ENCODE results near the gene SRRM4. TPM values are rescaled to one million over a fixed set of nuclear protein-coding genes. Genes with fewer than 3 reads are reported as not detected.

Gene SRRM4
- total RNA-seq, 1 experiment from 2014 or later = under 0.01 TPM

- no TSS peak for BruUV-seq (replicated peaks)
Observed at GRCh38 chr12:119117936-119118335, 136.6 kb downstream of the SRRM4 start.

GRCh38 chr12:119118625-119119024 is 137.3 kb downstream of the SRRM4 start:
- H3K27me3 ChIP-seq (ENCODE audit: low read length) = peaks cover 47% of the 10 kb centered on the region
- ChIA-PET POLR2A (ENCODE audit: unreplicated experiment) (no interaction called here), CTCF (no interaction called here)
- no peak for ATAC-seq
- BruUV-seq (replicated peaks) = no TSS peak
- TF ChIP-seq EZH2phosphoT487 (IDR thresholded peaks at IDR 0.05; ENCODE audit: borderline replicate concordance, low read length) = no peak
- TF ChIP-seq CTCF (conservative IDR thresholded peaks at IDR 0.05; ENCODE audit: low read depth, low read length) = no peak
- H3K36me3 ChIP-seq (ENCODE audit: low read depth, low read length) = no peaks in the 10 kb centered on the region
- no peak overlapping the region for H3K9ac ChIP-seq (ENCODE audit: low read length)
- no peak overlapping the region for H3K4me3 ChIP-seq (ENCODE audit: low read length)
- H3F3A ChIP-seq (ENCODE audit: low read length, unreplicated experiment) = no peaks in the 10 kb centered on the region
- no peak for DNase-seq
- H3K9me3 ChIP-seq (ENCODE audit: low read length) = no peaks in the 10 kb centered on the region
- H2AFZ ChIP-seq (ENCODE audit: low read length) = no peak overlapping the region
- intact Hi-C loops (cut with micrococcal nuclease) = no loop called here
- no peaks in the 10 kb centered on the region for H3K79me2 ChIP-seq (ENCODE audit: low read length)
- no peaks in the 10 kb centered on the region for H3K9me2 ChIP-seq (replicated peaks; ENCODE audit: low read length)
- no peak overlapping the region for H3K27ac ChIP-seq (ENCODE audit: low read length)
- no peaks in the 10 kb centered on the region for H4K20me1 ChIP-seq (ENCODE audit: low read length)
- H3K4me1 ChIP-seq (ENCODE audit: insufficient read depth, low read length) = no peaks in the 10 kb centered on the region
- H3K4me2 ChIP-seq (ENCODE audit: low read length) = no peak overlapping the region

More at GRCh38 chr12:119117936-119118335, 136.6 kb downstream of the SRRM4 start:
- ChIA-PET CTCF (no interaction called here), POLR2A (ENCODE audit: unreplicated experiment) (no interaction called here)
- Histone ChIP-seq H3K4me2 (ENCODE audit: low read length) (no peak overlapping the region), H3K4me3 (ENCODE audit: low read length) (no peak overlapping the region), H3K9me3 (ENCODE audit: low read length) (no peaks in the 10 kb centered on the region), H3K36me3 (ENCODE audit: low read depth, low read length) (no peaks in the 10 kb centered on the region), H3K9me2 (replicated peaks; ENCODE audit: low read length) (no peaks in the 10 kb centered on the region), H3K4me1 (ENCODE audit: insufficient read depth, low read length) (no peaks in the 10 kb centered on the region), H2AFZ (ENCODE audit: low read length) (no peak overlapping the region), H4K20me1 (ENCODE audit: low read length) (no peaks in the 10 kb centered on the region), H3K79me2 (ENCODE audit: low read length) (no peaks in the 10 kb centered on the region), H3K9ac (ENCODE audit: low read length) (no peak overlapping the region), H3K27me3 (ENCODE audit: low read length) (peaks cover 47% of the 10 kb centered on the region), H3K27ac (ENCODE audit: low read length) (no peak overlapping the region), H3F3A (ENCODE audit: low read length, unreplicated experiment) (no peaks in the 10 kb centered on the region)
- DNase-seq (no peak), ATAC-seq (no peak)
- TF ChIP-seq CTCF (conservative IDR thresholded peaks at IDR 0.05; ENCODE audit: low read depth, low read length) (no peak), EZH2phosphoT487 (IDR thresholded peaks at IDR 0.05; ENCODE audit: borderline replicate concordance, low read length) (no peak), EZH2 (IDR thresholded peaks at IDR 0.05; ENCODE audit: low read length, unreplicated experiment) (no peak)
- intact Hi-C loops (cut with micrococcal nuclease) = no loop called here

- peaks cover 51% of the 10 kb centered on the region for H3K27me3 ChIP-seq (ENCODE audit: low read length)
- H3F3A ChIP-seq (ENCODE audit: low read length, unreplicated experiment) = no peaks in the 10 kb centered on the region
- no peaks in the 10 kb centered on the region for H3K79me2 ChIP-seq (ENCODE audit: low read length)
- H3K4me3 ChIP-seq (ENCODE audit: low read length) = no peak overlapping the region
- H4K20me1 ChIP-seq (ENCODE audit: low read length) = no peaks in the 10 kb centered on the region
- TF ChIP-seq EZH2phosphoT487 (IDR thresholded peaks at IDR 0.05; ENCODE audit: borderline replicate concordance, low read length) = no peak
- no peak for TF ChIP-seq CTCF (conservative IDR thresholded peaks at IDR 0.05; ENCODE audit: low read depth, low read length)
- no peak for TF ChIP-seq EZH2 (IDR thresholded peaks at IDR 0.05; ENCODE audit: low read length, unreplicated experiment)
- H2AFZ ChIP-seq (ENCODE audit: low read length) = no peak overlapping the region
- no peak for ATAC-seq
- H3K4me2 ChIP-seq (ENCODE audit: low read length) = no peak overlapping the region
- ChIA-PET POLR2A (ENCODE audit: unreplicated experiment) (no interaction called here), CTCF (no interaction called here)
- H3K27ac ChIP-seq (ENCODE audit: low read length) = no peak overlapping the region
- no peaks in the 10 kb centered on the region for H3K36me3 ChIP-seq (ENCODE audit: low read depth, low read length)
- H3K9me2 ChIP-seq (replicated peaks; ENCODE audit: low read length) = no peaks in the 10 kb centered on the region
- no peaks in the 10 kb centered on the region for H3K9me3 ChIP-seq (ENCODE audit: low read length)
- DNase-seq = no peak
- no peaks in the 10 kb centered on the region for H3K4me1 ChIP-seq (ENCODE audit: insufficient read depth, low read length)
- H3K9ac ChIP-seq (ENCODE audit: low read length) = no peak overlapping the region
- intact Hi-C loops (cut with micrococcal nuclease) = no loop called here
- no TSS peak for BruUV-seq (replicated peaks)
Observed at GRCh38 chr12:119122047-119122446, 140.7 kb downstream of the SRRM4 start.
